Transverse colon (tissue), 4 donors: Measurements from ENCODE around the gene BBS1.

Experiments
- POLR2A ChIP-seq: fragments of 450-650 bp; IDR thresholded peaks from one replicate; pipeline ENCODE4 v1.6.1; 2016; ENCODE audit warnings: antibody characterized with exemption, mild to moderate bottlenecking, moderate library complexity
- POLR2AphosphoS5 ChIP-seq, 3 donors: sonication (generic); formaldehyde crosslinking; IDR thresholded peaks; one replicate each; pipeline ENCODE4 v1.6.1; 2016; ENCODE audit warnings: antibody characterized with exemption in 3 of 3
- TF ChIP-seq, protein P1 (sequence below), 5 experiments: fragments of 200-600 bp in 3 of 5; fragments of 450-650 bp in 2 of 5; sonication (generic) in 3 of 5; IDR thresholded peaks; 1 replicate in 2 of 5; 2 replicates in 3 of 5; pipeline ENCODE4 v1.5.1; 2016 to 2017; ENCODE audit warnings: antibody characterized with exemption in 5 of 5, inconsistent platforms in 3 of 5, mild to moderate bottlenecking in 2 of 5, moderate library complexity in 1 of 5

DNA sequence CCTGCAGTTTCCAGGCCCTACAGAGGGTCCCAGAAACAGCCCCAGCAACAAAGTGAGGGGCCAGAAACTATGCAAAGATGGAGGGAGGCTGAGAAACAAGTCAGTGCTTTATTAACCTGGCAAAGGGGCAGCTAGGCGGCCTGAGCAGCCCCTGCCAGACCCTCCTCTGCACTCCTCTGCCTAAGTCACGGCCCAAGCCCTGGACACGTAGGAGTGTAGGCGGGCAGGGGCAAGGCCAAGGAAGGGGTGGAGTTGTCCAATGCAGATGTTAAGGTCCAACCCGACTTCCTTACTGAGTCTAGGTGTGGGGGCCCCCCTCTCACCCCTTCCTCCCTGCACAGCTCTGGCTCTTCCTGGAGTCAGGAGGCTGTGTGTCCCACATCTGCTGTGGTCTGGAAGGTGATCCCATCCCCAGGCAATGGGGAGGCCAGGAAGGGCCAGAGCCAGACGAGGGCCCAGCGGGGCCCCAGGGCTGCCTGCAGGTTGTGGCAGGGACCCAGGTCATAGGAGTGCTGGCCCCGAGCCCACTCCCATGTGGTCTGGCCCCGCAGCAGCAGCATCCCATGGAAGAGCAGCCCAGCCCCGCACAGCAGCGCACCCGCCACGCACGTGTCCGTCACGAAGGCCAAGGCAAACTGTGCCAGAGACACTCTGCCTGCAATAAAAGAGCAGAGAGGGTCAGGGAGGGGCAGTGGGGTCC lies 28.9 kb downstream of the BBS1 start:
- TF ChIP-seq, protein P1, sequence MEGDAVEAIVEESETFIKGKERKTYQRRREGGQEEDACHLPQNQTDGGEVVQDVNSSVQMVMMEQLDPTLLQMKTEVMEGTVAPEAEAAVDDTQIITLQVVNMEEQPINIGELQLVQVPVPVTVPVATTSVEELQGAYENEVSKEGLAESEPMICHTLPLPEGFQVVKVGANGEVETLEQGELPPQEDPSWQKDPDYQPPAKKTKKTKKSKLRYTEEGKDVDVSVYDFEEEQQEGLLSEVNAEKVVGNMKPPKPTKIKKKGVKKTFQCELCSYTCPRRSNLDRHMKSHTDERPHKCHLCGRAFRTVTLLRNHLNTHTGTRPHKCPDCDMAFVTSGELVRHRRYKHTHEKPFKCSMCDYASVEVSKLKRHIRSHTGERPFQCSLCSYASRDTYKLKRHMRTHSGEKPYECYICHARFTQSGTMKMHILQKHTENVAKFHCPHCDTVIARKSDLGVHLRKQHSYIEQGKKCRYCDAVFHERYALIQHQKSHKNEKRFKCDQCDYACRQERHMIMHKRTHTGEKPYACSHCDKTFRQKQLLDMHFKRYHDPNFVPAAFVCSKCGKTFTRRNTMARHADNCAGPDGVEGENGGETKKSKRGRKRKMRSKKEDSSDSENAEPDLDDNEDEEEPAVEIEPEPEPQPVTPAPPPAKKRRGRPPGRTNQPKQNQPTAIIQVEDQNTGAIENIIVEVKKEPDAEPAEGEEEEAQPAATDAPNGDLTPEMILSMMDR (IDR thresholded peaks at IDR 0.05) = no peak
- TF ChIP-seq POLR2AphosphoS5 (IDR thresholded peaks at IDR 0.05) = no peak
- TF ChIP-seq POLR2A = no peak
